Measurements from ENCODE around the gene PRKCH. TPM values are rescaled to one million over a fixed set of nuclear protein-coding genes. Genes with fewer than 3 reads are reported as not detected.

PRKCH gene
- polyA plus RNA-seq, 5 donors = 29.5 to 47.5 (median 45.7) TPM

DNA sequence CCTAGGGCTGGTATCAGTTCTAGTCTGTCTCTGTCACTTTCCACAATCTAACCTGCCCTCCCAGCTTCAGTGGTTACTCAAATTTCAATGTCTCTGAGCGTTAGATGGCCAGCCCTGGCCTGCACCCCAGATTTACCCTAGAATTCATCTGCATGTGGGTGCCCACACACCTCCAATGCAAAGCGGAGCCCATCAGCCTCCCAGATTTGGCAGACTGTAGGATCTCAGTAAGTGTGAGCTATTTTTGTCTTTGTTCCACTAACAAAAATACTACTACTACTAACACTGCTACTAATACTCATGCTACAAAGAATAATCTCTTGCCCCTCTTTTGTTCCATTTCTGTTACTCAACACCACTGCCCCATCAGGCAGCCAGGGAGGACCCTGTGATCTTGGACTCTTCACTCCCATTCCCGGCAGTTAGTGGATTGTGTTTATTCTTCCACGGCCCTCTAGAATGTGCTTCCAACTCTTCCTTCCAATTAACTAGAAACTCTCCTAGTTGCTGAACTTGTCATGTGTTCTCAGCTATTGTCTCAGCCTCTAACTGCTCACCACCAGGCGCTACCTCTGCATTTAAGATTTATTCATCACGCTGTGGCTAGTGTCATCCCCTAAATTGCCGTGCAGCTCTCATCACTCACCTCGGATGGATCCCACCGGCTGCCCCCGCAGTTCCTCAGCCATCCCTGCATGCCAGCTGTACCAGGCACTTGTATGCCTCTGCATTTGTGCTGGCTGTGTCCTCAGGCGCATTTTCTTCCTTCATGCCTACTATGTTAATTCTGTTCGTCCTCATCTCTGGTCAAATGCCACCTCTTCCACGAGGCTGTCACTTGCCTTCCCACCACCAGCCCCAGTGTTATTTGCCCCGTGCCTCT is 223.3 kb downstream of the PRKCH start:
- DNase-seq = no peak

DNA sequence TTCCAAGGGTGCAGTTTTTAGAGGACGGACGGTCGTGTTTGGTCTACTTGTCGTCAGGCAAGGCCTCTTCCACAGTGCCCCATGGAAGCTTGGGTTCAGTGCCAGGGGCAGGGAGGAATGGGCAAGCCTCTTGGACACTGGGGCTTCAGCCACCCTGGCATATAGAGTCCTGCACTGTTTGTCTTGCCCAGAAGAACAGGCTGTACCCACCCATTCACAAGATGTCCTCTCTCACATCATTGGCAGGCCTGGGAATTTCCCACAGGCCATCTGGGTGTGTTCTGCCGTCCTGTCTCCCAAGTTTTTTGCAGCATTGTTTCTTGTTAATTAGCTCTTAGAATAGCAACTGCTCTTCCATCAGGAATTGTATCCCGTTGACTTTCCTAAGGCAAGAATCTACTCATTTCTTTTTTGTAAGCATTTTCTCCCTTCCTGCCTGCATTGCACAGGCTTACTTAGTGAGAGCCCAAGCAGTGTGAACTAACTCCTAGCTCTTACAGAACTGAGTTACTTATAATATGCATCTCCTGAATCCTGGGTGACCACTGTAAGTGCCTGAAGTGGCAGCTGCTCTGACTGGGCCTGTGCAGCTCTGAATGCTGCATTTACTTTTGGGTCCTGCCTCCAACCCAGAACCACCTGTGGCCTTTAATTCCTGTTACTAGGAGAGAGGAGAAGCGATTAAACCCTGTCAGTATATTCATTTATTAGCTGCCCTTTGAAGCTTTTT is 224.5 kb downstream of the PRKCH start:
- no peak for DNase-seq

DNA sequence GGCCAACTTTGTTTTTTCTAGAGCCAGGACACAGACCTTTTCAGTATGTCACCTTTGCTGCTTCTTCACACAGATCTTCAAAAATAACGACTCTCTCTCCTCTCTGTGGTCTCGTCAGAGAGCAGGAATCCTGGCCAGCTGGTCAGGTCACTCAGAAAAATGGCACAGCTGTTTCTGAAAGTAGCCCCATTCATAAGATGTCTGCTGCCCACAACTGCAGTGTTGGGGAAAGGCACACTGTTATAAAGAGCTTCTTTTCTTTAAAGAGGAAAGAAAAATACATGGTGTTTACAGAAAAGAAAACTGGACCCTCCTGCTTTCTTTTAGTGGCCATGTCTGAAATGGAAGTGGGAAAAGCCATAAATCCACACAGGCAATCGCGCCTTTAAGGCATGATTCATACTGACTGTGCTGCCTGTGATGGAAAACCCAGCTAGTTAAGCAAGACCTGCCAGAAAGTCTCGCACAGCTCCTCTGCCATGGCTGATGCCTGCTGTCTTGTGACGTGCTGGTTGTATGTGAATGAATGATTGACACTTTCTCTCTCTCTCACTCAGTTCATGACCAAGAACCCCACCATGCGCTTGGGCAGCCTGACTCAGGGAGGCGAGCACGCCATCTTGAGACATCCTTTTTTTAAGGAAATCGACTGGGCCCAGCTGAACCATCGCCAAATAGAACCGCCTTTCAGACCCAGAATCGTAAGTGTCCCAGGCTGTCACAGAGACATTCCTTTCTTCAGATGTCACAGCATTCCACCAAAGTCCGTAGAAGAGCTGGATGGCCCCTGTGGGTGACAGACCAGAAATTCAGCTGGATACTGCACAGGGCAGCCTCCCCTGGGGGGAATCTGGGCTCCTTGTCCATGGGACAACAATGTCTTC is 226.0 kb downstream of the PRKCH start:
- no peak for DNase-seq

DNA sequence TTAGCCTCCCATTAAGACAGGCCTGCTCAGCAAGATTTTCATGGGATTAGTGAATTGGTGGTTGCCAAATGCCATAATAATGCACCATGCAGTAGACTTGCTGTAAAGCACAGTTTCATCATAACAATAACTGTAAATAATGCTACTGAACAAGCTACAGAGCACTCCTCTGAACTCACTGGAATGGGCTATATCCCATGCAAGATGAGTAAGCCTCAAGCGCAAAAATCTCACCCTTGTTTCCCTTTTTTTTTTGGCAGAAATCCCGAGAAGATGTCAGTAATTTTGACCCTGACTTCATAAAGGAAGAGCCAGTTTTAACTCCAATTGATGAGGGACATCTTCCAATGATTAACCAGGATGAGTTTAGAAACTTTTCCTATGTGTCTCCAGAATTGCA is 228.0 kb downstream of the PRKCH start:
- no peak for DNase-seq

DNA sequence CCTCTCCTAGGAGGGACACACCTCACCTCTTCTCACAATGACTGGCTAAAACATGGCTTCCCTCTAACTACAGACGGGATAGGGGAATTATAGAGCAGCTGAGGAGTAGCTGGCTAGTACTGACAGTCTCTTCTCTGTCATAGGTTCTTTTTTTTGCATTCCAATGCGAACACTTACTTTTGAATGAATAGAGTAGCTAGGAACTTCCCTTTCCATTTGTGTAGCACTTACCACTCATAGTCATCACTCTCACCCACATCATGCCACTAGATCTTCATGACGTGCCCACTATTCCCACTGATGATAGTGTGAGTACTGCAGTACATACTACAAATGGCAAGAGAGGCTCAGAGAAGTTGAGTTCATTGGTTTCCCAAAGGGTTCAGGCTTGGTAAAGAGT is 230.0 kb downstream of the PRKCH start:
- DNase-seq = no peak

DNA sequence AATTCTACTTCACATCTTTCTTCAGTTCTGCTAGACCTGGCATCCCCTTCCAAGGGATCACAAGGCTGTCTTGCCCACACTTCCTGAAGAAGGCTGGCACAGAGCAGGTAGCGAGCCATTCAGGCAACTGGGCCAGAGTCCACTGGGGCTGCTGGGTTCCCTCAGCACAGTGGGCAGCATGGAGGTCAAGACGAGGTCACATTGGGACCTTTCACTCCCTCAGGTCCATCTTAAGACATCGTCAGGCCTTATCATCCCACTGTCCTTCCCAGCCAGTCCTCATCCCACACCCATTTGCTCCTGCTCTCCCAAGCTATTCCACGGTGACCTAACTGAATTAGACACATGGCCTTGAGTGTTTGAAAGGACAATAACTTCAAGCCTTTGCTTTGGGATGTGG is 230.9 kb downstream of the PRKCH start:
- DNase-seq = no peak

DNA sequence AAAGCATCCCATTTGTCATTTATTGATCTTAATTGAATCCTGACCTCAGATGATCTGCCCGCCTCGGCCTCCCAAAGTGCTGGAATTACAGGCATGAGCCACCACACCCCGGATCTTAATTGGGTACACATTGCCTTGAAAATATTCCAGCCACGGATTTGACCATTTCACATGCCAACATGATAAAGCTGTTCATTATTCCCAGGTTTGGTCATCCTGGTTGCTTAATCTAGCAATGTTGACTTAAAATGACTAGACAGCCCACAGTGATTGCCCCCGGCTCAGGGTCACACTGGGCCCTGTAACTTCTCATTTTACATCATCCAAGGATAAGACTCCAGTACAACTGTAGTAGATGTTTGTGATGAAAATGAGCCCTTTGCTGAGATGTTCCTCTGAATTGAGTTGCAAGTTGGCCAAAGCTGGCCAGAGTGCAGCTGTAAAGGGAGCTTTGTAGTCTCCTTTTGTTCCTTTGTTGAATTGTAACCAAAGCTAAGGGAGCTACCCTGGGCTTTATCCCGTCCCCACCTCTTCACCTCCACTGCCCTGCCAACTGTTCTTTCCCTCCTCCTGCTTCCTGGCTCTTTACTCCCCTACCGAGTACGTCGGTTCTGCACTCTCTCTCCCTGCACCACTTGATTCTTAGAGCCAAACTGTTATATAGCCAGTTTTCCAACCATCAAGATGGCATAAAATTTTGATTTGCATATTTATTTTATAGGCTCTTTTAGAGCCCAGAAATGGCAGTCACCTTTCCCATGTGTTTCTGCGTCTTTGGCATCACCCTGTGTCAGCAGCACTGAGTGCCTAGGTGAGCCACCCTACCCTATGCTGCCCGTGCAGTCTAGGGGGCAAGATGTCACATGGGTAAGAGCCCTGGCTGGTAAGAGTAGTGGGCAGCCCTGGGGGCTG is 232.6 kb downstream of the PRKCH start:
- no peak for DNase-seq

DNA sequence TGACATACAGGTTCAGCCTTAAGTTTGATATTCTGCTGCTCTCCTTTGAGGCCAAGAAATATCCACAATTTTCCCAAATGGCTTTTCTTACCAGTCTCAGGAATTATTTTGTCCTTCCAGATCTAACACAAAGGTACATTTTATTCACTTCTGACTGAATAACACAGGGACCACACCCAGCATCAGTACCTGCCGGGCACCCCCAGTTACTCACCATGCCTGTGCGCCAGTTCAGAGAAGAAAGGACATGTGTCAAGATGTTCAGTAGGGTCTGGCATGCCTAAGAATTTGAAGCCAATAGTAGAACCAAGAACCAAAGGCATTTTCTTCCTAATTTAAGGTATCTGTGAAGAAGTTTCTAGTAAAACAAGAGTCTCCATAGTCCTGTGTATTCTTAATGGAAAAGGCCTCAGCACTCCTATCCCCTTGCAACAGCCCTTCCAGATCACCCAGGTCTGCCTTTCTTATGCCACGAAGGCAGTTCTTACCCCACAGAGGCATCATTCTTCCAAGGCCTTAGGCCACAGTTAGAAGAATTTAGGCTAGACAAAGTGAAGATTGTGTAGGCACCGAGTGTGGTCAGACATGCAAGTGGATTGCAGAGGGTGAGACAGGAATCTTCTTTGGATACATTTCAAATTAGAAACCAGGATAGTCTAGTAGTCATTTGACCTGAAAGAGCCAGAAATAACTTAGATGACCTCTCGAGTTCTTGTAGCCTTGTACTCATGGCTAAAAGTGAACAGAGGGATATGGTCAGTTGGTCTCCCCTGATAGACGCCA is 233.9 kb downstream of the PRKCH start:
- DNase-seq = no peak

DNA sequence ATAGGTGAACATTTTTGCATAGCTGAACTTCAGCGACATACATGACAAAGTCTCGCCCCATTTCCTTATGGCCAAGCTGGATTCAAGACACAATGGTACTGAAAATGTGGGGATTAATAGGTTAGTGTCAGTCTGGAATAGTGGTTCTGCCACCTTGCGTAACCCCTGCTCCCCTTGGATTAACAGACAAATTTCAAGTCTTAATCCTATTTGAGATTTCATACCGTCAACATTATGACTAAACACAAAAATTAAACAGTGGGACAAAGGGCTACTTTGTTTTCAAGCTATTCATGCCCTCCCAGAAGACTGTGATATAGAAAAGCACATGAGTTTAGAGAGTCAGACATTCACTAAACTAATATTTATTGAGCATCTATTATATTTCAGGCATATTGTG is 235.1 kb downstream of the PRKCH start:
- no peak for DNase-seq

DNA sequence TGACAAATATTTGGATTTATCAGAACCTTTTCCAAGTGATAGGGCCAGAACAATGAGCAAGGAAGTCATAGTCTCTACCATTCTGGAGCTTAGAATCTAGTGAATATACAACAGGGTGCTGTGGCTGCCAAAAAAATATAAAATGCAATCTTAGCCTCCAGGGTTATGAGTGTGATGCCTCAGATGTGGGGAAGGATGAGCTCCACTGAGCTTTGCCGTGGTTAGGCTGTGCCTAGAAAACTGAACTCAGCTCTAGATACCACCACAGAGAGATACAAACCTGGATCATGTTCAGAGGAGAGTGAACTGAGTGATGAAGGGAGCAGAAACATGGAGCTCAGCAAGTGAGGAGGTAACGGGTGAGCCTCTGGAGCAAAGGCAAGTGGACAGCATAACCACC is 235.9 kb downstream of the PRKCH start:
- no peak for DNase-seq

DNA sequence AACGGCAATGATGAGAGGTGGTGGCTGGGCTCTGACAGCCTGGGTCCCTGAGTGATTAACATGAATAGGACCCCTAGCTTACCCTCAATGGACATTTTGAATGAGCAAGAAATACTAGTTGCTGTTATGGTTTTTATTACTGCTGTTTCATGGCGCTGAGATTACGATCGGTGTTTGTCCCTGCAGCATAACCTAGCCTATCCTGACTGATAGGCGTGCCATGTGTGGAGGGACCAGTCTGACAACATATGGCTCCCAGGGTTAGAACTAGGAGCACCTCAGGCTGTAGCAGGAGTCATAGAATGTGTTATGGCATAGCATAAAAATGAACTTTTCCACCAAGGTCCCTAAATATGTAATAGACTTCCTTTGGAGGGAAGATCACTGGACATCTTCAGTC is 236.5 kb downstream of the PRKCH start:
- DNase-seq = no peak

DNA sequence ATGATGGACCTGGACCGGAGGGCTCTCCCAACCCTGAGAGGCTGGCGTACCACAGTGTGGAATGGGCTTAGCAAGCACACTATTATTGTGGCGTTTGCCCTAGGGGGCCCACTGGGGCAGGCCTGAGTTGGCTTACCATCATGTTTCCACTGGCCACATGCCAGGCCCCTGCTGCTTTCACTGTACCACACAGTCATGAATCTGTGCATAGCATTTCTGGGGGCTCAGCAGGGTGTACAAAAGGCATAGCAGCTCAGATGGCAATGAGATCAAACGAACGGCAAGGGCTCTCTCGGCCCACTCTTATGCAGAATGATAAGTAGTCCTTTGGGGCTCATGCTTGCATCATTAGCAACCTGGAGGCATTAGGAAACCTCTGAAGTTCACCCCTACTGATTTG is 236.9 kb downstream of the PRKCH start:
- no peak for DNase-seq

DNA sequence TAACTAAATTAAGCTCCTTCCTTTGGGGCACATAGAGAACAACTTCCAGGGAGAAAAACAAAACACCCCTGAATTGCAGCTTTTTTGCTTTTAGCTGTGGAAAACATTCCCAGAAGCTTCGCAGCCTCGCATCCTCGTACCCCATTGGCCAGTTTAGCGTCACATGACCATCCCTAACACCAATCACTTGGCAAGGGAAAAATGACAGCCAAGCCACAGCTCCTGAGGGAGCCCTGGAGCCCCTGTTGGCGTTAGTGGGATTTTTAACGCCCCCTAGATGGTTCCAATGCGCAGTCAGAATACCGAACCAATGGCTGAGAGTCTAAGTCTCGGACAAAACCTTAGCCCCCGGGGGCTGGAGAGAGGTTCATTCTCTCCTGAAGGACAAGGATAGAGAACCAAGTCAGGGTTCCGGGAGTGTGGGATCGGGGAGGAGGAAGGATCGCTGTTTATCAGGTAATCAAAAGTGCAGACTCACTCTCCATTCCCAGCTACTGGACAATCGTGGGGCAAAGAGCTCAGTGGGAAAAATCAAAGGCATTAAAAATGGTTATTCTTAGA is 238.3 kb downstream of the PRKCH start:
- DNase-seq = no peak

DNA sequence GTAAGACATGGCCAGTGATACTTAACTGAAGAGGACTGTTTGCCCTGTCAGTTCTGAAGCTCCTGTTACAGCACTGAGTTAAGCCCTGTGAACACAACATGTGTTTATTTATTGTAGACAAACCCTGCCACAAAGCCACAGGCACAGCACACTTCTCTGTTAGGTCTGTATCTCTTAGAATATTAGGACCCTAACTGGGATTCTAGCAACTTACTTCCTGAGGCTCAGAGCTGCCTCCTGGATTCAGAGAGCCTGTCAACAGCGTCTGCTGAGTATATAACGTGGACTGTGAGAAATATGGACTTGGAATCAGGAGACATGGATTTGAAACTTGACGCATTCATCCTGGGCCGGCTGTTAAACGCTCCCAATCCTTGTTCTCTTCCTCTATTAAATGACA is 238.9 kb downstream of the PRKCH start:
- DNase-seq = no peak

DNA sequence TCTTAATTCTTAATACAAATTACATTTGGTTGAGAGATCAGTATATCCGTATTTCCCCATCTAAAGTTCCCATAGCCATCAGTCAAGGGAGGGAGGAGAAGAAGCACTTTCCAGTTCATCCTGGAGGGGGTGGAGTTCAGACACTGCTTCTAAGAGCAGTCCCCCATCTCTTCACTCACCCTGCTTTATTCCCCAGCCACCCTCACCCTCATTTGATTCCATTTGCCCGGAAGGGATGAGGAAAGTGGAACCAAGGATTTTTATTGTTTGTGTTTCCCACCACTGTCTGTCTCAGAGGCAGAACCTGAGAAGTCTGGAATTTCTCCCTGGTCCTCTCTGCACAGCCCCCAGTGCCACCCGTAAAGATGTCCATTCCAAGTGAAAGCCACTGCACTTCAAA is 239.7 kb downstream of the PRKCH start:
- DNase-seq = no peak

DNA sequence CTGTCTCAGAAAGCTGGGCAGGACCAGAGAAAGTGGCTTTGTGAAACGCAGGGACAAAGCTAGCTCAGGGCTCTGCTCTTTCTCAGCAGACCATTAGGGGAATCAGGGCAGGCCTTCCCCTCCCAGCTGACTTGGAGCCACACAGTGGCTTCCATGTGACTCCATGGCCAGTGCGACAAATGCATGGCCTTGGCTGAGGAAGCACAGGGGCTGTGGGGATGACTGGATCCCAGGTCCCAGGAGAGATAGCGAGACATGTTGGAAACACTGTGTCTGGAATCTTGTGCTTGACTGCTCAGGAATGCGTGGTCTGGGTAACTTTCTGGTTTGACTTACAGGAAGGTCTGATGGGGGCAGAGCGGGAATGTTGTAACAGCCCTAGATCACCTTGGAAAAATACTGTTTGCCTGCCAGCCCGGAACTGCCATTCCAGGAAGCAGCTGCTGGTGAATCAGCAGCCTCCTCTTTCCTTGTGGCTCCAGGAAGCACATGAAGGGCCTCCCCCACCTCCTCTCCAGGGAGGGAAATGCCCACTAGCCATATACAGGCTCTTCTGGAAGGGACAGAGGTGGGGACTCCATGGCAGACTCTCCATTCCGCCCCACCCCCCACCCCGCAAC is 240.4 kb downstream of the PRKCH start:
- DNase-seq = no peak

DNA sequence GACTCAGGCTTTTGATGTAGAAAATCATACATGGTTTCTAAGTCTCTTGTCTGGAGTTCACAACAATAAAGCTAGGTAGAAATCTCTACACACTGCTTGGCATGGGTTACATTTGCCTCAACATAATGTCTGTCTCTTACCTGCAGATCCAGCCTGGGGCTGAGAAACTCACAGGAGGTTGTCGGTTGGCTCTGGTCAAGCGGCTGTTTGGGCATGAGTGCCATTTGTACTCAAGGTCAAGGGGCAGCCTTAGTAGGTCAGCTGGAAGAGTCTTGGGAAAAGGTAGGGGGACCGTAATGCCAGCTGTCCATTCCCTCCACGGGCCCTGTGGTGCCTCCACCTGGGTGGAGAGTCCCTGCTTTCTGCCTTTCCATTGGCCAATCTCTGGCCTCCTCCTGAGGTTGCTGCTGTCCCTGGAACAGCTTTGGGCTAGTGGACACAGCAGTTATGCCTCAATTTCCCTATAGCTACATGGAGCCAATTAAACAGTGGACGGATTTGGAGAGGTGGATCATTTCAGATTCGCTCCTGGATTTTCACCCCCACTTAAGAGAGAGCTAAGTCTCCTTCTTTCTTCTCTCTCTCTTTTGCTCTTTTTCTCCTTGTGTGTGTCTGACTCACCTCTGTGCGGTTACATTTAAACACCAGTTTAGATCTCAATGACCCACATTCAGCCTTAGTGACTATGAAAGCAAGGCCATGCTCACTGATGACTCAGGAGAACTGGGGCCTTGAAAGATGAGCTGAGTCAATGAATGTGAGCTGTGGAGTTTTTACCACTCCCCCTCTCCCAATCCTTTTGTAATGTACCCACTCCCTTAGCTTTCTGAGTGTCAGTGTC is 241.2 kb downstream of the PRKCH start:
- DNase-seq = no peak

DNA sequence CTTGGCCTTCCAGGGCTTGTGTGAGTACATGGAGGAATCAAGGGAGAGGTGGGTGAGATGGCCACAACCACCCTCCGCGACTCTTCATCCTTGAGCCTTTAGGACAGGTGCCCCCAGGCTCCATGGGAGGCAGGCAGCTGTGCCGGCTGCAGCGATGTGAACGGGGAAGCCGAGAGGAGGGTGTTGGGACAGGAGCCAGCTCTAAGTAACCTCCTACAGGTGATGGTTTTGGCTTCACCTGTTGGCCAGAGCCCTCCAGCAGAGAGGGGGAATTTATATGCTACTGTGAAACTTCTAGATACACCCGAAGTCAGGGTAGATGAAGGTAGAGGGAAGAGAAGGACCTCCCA is 241.8 kb downstream of the PRKCH start:
- DNase-seq = no peak
